Measurements from ENCODE around the gene CTNNA2.

The CTNNA2 gene

DNA sequence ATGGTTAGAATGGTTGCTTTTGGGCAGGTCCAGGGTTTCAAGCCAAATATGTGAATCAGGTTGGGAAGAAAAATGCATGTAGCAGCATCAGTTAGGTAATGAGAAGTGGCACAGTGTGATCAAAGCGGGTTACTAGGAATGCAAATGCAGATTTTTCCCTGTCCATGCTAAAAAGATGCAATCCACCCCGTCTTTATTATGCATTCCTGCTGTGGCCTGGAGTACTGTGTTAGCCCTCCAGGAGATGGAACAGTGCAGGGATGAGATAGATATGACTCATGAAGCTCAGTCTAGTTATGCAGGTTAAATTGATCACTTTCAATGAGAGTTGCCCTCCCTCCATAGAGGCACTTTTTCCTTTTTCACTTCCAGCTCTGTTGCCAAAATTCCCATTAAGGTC is 283.8 kb downstream of the CTNNA2 start:
- TF ChIP-seq, protein P1, sequence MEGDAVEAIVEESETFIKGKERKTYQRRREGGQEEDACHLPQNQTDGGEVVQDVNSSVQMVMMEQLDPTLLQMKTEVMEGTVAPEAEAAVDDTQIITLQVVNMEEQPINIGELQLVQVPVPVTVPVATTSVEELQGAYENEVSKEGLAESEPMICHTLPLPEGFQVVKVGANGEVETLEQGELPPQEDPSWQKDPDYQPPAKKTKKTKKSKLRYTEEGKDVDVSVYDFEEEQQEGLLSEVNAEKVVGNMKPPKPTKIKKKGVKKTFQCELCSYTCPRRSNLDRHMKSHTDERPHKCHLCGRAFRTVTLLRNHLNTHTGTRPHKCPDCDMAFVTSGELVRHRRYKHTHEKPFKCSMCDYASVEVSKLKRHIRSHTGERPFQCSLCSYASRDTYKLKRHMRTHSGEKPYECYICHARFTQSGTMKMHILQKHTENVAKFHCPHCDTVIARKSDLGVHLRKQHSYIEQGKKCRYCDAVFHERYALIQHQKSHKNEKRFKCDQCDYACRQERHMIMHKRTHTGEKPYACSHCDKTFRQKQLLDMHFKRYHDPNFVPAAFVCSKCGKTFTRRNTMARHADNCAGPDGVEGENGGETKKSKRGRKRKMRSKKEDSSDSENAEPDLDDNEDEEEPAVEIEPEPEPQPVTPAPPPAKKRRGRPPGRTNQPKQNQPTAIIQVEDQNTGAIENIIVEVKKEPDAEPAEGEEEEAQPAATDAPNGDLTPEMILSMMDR (IDR thresholded peaks at IDR 0.05; ENCODE audit: control insufficient read depth, insufficient read depth, low read depth, low read length, missing control alignments): no peak
- no peak for DNase-seq (ENCODE audit: low read depth)
- H3K4me3 ChIP-seq (ENCODE audit: control insufficient read depth, low read depth, low read length): no peak overlapping the region

DNA sequence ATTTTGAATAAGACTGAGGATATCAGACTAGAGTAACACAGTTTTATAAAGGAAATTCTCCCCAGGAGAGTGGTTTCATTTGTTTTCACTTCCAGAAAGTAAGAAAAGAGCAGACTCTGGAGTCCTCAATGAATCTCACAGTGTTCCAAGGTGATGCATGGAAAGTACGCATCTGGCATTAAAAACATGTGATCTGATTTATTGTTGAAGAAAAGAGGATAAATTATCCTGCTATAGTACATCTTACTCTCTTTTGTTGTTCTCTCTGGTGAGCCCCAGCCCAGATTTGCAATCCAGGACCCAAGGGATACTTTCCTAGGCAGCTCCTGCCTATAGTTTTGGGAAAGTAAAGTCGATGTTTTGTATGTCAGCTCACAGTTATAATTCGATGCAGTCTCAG is 285.9 kb downstream of the CTNNA2 start:
- no peak for DNase-seq (ENCODE audit: low read depth)
- H3K4me3 ChIP-seq (ENCODE audit: control insufficient read depth, low read depth, low read length): no peak overlapping the region
- TF ChIP-seq, protein P1 (IDR thresholded peaks at IDR 0.05; ENCODE audit: control insufficient read depth, insufficient read depth, low read depth, low read length, missing control alignments): no peak

DNA sequence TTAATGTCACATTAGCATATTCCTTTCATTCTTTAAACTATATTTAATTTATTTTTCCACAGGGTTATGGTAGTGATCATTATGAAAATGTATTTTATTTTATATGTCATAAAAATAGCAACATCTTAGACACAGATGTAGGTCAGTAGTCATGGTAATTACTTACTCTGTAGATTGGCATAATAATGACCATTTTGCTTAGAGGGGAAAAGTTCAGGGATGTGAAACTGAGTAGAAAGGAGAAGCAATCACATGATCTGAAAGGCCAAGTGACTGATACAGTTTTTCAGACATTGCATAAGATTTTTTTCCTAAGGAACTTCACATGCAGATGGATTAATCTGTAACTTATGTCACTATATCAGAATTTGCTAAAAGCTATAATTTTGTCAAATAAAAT is 286.9 kb downstream of the CTNNA2 start:
- TF ChIP-seq, protein P1 (IDR thresholded peaks at IDR 0.05; ENCODE audit: control insufficient read depth, insufficient read depth, low read depth, low read length, missing control alignments): no peak
- H3K4me3 ChIP-seq (ENCODE audit: control insufficient read depth, low read depth, low read length): no peak overlapping the region
- DNase-seq (ENCODE audit: low read depth): no peak

DNA sequence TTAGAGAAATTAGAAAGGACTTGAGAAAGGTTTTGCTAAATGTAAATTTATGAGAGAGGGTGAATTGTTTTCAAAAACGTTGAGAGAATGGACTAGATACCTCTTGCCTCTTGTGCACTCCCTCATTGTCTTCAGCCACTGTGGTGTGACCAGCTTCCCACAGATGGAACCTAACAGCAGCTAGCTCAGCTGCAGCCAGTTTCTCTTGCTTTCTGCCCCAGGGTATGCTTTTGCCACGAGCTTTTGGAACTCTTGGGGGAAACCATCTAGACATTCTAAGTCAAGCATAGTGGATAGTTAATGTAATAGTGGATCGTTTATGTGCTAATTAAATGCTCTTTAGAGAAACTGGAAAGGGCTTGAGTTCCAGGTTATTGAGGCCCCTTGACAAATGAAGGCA is 288.2 kb downstream of the CTNNA2 start:
- no peak for DNase-seq (ENCODE audit: low read depth)
- TF ChIP-seq, protein P1 (IDR thresholded peaks at IDR 0.05; ENCODE audit: control insufficient read depth, insufficient read depth, low read depth, low read length, missing control alignments): no peak
- no peak overlapping the region for H3K4me3 ChIP-seq (ENCODE audit: control insufficient read depth, low read depth, low read length)

DNA sequence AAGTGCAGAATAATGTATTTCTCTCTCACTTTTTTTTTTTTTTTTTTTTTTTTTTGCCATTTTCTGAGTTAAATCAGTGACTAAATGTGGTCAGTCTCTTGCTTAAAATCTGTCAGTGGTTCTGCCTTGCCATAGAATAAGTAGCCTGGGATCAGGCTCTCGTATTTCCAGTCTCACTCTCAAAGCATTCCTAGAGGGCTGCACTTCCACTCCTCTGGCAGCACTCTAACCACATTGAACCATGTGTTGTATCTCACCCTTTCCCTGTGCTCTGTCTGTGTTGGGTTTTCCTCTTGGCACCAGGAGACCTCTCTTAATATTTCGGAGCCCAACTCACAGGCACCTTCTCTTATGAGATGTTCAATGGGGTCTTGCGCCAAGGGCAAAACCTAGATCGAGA is 304.4 kb downstream of the CTNNA2 start:
- no peak for DNase-seq (ENCODE audit: low read depth)
- no peak overlapping the region for H3K4me3 ChIP-seq (ENCODE audit: control insufficient read depth, low read depth, low read length)
- TF ChIP-seq, protein P1 (IDR thresholded peaks at IDR 0.05; ENCODE audit: control insufficient read depth, insufficient read depth, low read depth, low read length, missing control alignments): no peak

DNA sequence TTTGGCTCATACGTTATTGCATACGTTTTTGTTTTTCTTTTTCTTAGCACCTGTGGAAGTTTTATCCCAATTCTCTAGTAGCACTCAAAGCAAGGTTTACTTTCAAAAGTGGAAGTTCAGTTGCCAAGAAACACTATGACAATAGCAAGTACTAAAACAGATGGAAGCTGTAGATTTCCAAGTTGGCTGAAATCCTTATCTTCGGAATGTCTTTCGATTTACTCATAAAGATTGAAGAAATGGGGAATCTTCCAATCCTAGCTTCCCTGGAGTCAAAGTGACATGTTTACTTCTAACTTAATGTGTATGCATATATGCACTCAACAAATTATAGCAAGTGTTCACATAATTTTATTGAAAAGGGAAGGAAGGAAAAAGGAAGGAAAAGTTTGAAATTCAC is 307.4 kb downstream of the CTNNA2 start:
- no peak for DNase-seq (ENCODE audit: low read depth)
- no peak overlapping the region for H3K4me3 ChIP-seq (ENCODE audit: control insufficient read depth, low read depth, low read length)
- TF ChIP-seq, protein P1 (IDR thresholded peaks at IDR 0.05; ENCODE audit: control insufficient read depth, insufficient read depth, low read depth, low read length, missing control alignments): no peak

DNA sequence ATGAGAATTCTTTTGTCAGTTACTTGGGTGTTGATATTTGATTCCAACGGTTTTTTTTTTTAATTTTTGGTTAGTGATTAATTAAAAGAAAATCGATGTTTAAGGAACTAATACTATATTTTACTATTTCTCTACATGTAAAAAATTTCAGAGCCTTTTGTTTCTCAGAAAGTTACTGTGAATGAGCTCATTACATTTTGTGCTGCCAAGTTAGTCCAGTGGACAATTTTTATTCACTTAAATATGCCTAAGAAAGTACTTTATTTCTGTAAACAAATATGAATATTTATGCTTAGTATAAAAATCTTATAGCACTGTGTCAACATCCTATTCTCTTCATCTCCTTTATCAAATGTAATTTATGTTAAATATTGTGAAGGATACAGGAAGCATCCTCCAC is 309.3 kb downstream of the CTNNA2 start:
- TF ChIP-seq, protein P1 (IDR thresholded peaks at IDR 0.05; ENCODE audit: control insufficient read depth, insufficient read depth, low read depth, low read length, missing control alignments): no peak

More for the DNA sequence above, 309.3 kb downstream of the CTNNA2 start:
- H3K4me3 ChIP-seq (ENCODE audit: control insufficient read depth, low read depth, low read length): no peak overlapping the region
- DNase-seq (ENCODE audit: low read depth): no peak
